ENCODE measurements around the gene NUP93. TPM values are rescaled to one million over a fixed set of nuclear protein-coding genes. Genes with fewer than 3 reads are reported as not detected.
"Not testable (repeated sequence)": the region's sequence is repeated elsewhere in the genome, so short reads cannot be mapped to it uniquely, and the experiment has no call there.

NUP93 gene
- polyA plus RNA-seq, 1 experiment: 61.2 TPM

DNA sequence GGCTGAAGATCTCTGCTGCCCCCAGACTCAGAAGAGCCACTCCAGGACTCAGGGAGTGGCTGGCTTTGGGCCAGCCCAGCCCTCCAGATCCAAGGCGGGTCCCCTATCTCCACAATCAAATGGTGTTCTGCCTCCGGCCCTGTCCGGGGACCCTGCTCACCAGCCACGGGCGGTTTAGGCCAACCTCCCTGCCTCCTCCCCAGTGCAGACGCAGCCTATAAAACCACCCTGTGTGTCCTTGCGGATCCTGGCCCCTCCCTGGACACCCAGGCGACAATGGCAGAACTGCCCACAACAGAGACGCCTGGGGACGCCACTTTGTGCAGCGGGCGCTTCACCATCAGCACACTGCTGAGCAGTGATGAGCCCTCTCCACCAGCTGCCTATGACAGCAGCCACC lies 135.0 kb downstream of the NUP93 start, which contains the start of gene SLC12A3:
SLC12A3 (plus strand) TSS at position 248 of the 400 bp plus-strand sequence; CDS start at position 277, 29 bp downstream.
- CTCF ChIA-PET: interaction anchor here (2.9 to 9.5 kb wide), 3 partner anchors 9 to 181 kb away, joined by 18 to 83 read pairs (median 19); no protein-coding TSS in a partner anchor
- TF ChIP-seq, protein P1, sequence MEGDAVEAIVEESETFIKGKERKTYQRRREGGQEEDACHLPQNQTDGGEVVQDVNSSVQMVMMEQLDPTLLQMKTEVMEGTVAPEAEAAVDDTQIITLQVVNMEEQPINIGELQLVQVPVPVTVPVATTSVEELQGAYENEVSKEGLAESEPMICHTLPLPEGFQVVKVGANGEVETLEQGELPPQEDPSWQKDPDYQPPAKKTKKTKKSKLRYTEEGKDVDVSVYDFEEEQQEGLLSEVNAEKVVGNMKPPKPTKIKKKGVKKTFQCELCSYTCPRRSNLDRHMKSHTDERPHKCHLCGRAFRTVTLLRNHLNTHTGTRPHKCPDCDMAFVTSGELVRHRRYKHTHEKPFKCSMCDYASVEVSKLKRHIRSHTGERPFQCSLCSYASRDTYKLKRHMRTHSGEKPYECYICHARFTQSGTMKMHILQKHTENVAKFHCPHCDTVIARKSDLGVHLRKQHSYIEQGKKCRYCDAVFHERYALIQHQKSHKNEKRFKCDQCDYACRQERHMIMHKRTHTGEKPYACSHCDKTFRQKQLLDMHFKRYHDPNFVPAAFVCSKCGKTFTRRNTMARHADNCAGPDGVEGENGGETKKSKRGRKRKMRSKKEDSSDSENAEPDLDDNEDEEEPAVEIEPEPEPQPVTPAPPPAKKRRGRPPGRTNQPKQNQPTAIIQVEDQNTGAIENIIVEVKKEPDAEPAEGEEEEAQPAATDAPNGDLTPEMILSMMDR (IDR thresholded peaks at IDR 0.05; ENCODE audit: insufficient read depth, low read depth, low read length): no peak
- POLR2A ChIA-PET: no interaction called here
- no peak for DNase-seq (ENCODE audit: low read depth)
- no peak within 1 kb of the TSS for H3K4me3 ChIP-seq (ENCODE audit: low read depth, low read length)
- H3K27me3 ChIP-seq (ENCODE audit: control insufficient read depth, insufficient read depth, low read length): no peaks in the 10 kb centered on the region
- no peaks in the 10 kb centered on the region for H3K36me3 ChIP-seq (ENCODE audit: control insufficient read depth, insufficient read depth, low read length)

- CTCF ChIA-PET: interaction anchor here (1.5 to 9.5 kb wide), 5 partner anchors 9 to 180 kb away, joined by 5 to 83 read pairs (median 18); no protein-coding TSS in a partner anchor
- H3K27me3 ChIP-seq (ENCODE audit: control insufficient read depth, insufficient read depth, low read length): no peaks in the 10 kb centered on the region
- no peaks in the 10 kb centered on the region for H3K36me3 ChIP-seq (ENCODE audit: control insufficient read depth, insufficient read depth, low read length)
- TF ChIP-seq, protein P1 (IDR thresholded peaks at IDR 0.05; ENCODE audit: insufficient read depth, low read depth, low read length): no peak
- no peak for DNase-seq (ENCODE audit: low read depth)
- H3K4me3 ChIP-seq (ENCODE audit: low read depth, low read length): no peak overlapping the region
- POLR2A ChIA-PET: no interaction called here
Measured at GRCh38 chr16:56865394-56866062, 135.6 kb downstream of the NUP93 start.

DNA sequence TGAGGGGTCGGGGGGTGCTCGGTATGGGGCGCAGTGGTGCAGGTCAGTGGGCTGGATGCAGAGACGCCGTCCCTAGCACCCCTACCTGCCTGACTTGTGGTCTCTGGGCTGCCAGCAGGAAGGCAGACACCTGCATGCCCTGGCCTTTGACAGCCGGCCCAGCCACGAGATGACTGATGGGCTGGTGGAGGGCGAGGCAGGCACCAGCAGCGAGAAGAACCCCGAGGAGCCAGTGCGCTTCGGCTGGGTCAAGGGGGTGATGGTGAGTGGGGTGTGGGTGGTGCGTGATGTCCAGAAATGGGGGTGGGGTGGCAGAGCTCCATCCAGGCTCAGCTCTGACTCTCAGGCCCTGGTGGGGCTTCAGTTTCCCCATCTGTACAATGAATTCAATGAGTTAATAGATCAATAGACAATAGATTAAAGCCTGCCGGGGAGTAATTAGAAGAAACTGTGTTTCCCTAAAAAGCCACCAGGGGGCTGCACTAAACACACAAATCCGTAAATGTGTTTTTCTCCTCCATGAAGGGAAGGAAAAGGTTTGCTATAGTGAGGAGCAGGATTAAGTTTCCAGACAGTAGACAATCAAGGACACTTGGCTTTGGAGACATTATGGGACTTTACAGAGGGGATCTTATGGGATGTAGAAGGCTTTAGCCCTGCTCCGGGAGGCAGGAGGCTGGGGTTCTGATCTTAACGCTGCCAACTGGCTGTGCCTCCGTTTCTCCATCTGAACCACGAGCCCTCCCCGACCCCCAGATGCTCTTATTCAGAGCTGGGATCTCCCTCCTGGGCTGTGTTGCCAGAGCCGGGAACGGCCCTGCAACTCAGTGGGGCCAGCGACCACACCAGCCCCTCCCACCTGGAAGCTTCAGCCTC lies 137.3 kb downstream of the NUP93 start:
- Histone ChIP-seq H3K4me3 (ENCODE audit: low read depth, low read length) (no peak overlapping the region), H3K36me3 (ENCODE audit: control insufficient read depth, insufficient read depth, low read length) (no peaks in the 10 kb centered on the region), H3K27me3 (ENCODE audit: control insufficient read depth, insufficient read depth, low read length) (no peaks in the 10 kb centered on the region)
- TF ChIP-seq, protein P1 (IDR thresholded peaks at IDR 0.05; ENCODE audit: insufficient read depth, low read depth, low read length): peak; percentile 66
- no peak for DNase-seq (ENCODE audit: low read depth)
- ChIA-PET CTCF (interaction anchor here (0.7 to 9.5 kb wide), 29 partner anchors 8 to 303 kb away, joined by 3 to 83 read pairs (median 4); no protein-coding TSS in a partner anchor), POLR2A (no interaction called here)

GRCh38 chr16:56868175-56868574 lies 138.2 kb downstream of the NUP93 start:
- no peaks in the 10 kb centered on the region for H3K27me3 ChIP-seq (ENCODE audit: control insufficient read depth, insufficient read depth, low read length)
- no peak for DNase-seq (ENCODE audit: low read depth)
- ChIA-PET CTCF (interaction anchor here (0.7 to 9.5 kb wide), 19 partner anchors 12 to 439 kb away, joined by 3 to 83 read pairs (median 4); no protein-coding TSS in a partner anchor), POLR2A (no interaction called here)
- TF ChIP-seq, protein P1 (IDR thresholded peaks at IDR 0.05; ENCODE audit: insufficient read depth, low read depth, low read length): no peak
- no peak overlapping the region for H3K4me3 ChIP-seq (ENCODE audit: low read depth, low read length)
- H3K36me3 ChIP-seq (ENCODE audit: control insufficient read depth, insufficient read depth, low read length): no peaks in the 10 kb centered on the region

DNA sequence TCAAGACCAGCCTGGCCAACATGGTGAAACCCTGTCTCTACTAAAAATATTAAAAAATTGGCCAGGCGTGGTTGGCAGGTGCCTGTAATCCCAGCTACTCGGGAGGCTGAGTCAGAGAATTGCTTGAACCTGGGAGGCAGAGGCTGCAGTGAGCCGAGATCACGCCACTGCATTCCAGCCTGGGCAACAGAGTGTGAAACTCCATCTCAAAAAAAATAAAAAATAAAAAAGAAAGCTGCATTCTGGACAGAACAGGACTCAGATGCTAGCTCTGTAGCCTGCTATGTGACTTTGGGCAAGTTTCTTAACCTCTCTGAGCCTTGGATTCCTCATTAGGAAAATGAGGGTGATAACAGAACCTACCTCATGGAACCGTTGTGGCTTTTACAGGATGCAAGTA lies 138.8 kb downstream of the NUP93 start:
- H3K36me3 ChIP-seq (ENCODE audit: control insufficient read depth, insufficient read depth, low read length); H3K27me3 ChIP-seq (ENCODE audit: control insufficient read depth, insufficient read depth, low read length); H3K4me3 ChIP-seq (ENCODE audit: low read depth, low read length); DNase-seq (ENCODE audit: low read depth); POLR2A ChIA-PET: not testable (repeated sequence)
- CTCF ChIA-PET: interaction anchor here (0.8 to 9.5 kb wide), 9 partner anchors 14 to 439 kb away, joined by 3 to 83 read pairs (median 5); no protein-coding TSS in a partner anchor

Data from BJ (cell line).